Activated CD4-positive, alpha-beta T cell treated with anti-CD3 and anti-CD28 coated beads, Interleukin-2, amount 50 U/mL, for 1 hour (primary cell): ENCODE measurements around the gene SERPINI1.

Source experiments
- DNase-seq: peaks from one replicate; pipeline ENCODE4 v3.0.0-alpha.2; 2020

Gene SERPINI1, protein sequence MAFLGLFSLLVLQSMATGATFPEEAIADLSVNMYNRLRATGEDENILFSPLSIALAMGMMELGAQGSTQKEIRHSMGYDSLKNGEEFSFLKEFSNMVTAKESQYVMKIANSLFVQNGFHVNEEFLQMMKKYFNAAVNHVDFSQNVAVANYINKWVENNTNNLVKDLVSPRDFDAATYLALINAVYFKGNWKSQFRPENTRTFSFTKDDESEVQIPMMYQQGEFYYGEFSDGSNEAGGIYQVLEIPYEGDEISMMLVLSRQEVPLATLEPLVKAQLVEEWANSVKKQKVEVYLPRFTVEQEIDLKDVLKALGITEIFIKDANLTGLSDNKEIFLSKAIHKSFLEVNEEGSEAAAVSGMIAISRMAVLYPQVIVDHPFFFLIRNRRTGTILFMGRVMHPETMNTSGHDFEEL

DNA sequence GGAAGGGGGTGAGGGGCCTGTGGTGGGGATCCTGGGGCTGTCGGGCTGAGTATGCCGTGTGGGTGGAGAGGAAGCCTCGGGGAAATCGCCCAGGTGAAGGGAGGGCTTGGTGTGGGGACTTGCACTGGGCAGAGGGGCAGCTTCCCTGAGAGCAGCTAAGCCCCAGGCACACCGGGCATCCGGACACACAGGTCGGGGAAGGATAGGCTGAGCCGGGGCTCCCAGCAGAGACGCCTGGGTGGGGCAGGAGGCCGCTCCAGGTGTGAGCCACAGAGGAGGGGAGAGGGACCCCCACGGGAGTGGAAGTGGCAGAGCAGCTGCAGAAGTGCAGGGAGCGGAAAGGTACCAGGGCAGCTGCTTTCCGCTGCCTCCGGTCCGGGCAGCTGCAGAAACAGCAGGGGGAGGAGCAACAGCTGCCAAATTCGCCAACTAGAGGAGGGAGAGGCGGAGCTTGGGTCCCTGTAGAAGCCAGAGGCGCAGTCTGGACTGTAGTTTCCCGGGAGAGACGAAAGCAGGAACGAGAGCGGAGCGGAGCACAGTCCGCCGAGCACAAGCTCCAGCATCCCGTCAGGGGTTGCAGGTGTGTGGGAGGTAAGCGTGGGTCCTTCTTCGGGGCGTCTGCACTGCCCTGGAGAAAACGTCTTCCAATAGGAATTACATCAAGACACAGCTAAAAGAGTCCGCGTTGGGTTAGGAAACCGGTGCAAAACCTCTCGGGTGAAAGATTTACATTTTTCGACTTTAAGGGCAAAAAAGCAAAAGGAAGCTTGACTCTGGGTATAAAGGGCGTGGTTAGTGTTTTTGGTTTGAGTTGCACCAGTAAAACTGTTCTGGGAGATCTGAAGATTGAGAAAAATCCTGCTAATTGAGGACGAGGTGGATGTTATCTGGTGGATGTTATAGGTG is at the start of gene SERPINI1:
TSS of gene SERPINI1 (plus strand) at position 489 of the 906 bp plus-strand sequence. CDS start 53,408 bp downstream, outside the sequence.
- DNase-seq, result peak; percentile 65

DNA sequence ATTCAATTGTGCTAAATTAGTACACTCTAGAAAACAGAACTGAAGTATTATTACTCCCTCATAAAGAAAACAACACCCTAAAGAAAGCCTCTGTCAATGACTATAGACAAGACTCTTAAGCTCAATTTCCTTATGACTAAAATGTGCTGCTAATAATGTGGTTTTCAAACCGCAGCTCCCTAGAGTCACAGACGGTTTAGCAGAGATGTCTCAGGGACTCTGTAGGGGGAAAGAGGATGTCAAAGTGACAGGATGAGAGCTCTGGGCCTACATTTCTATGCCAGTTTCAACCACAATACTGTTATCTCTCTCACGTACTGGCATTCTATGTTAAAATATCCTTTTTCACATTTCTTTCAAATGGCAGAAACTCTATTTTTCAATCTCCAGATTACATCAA is 44.2 kb upstream of the SERPINI1 start:
- DNase-seq, result peak; percentile 4

DNA sequence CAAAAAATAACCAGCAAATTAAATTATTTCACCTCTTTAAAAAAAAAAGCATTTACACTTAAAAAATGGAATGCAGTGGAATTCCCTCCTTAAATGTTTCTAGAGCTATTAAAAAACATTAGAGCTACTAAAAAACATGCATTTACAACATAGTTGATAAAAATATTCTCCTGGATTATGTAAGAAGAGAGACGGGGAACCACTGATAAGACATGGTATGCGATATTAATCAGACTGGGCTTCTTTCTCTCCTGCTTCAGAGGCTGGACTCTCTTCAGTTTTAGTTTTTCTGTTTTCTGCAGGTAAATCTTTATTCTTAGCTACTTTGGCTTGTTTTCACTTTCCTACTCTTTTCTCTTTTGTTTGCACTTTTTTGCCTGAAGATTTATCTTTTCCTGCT is 41.4 kb upstream of the SERPINI1 start:
- no peak for DNase-seq

DNA sequence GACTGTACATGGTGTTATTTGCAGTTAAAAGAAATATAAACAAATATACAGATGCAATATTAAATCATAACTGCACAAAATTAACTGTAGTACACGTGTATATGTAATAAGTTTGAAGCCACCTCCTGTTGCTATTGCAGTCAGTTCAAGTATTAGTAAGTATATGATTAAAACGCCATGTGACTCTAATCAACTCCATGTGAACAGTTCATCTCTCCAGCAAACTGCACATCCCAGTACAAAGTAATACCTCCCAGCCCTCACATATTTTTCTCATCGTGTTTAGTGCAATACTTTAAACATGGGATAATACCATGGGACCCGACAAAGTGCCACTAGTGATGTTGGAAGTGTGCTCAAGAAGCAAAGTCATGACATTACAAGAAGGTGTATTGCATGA is 35.5 kb upstream of the SERPINI1 start:
- no peak for DNase-seq

DNA sequence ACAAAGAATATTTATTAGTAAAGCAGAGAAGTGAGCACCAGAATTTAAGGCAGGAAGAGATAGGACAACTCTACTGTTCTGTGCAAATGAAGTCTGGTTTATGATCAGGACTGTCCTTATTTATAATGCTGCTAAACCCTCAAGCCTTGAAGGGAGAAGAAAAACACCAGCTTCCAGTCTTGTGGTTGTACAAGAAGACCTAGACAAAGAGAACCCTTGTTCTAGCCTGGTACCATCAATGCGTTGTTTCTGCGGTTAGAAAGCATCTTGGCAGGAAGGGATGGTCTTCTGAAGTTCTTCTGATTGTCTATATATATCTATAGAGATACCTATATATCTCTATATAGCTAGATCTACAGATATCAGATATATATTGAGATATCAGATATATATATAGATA is 34.6 kb upstream of the SERPINI1 start:
- no peak for DNase-seq

DNA sequence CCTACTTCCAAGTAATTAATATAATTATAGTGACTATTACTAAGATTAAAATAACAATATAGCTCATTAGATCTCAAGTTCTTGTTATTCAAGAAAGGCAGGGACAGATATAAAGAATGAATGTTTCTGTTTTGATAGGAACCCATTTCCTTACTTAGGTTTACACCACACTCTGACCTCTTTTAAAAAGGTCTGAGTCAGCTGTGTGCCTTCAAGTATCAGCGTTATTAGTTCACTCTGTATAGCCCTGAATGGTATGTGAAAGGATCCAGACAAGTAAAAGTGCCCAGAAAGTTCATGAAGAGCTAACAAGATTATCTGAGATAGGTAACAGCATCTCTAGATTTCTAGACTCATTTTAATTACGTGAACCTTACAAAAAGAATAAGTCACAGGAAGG is 29.7 kb upstream of the SERPINI1 start:
- DNase-seq, result no peak

DNA sequence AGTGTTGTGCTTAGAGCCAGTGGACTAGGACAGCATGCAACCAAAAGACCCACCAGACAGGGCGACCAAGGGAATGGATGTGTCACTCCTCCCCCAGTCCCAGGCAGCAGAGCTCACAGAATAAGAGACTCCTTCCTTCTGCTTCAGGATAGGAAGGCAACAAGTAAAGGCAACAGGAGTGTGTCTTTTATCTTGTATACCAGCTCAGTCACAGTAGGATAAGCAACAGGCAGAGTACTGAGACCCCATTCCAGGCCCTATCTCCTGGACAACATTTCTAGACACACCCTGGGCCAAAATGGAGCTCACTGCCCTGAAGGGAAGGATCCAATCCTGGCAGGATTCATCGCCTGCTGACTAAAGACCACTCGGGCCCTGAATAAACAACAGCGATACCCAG is 25.8 kb upstream of the SERPINI1 start:
- DNase-seq, result no peak

DNA sequence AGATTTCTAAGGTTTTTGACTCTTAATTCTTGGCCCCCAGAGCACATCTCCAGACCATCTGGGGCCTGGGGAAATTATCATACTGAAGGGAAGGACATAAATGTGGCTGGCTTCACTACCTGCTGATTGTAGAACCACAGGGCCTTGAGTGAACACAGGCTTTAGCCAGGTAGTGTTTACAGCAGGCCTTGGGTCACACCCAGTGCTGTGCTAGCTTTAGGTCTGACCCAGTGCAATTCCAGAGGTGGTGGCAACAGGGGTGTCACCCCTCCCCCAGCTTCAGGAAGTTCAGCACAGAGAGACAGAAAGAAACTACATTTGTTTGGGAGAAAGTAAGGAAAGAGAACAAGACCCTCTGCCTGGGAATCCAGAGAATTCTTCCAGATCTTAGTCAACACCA is 25.0 kb upstream of the SERPINI1 start:
- no peak for DNase-seq

DNA sequence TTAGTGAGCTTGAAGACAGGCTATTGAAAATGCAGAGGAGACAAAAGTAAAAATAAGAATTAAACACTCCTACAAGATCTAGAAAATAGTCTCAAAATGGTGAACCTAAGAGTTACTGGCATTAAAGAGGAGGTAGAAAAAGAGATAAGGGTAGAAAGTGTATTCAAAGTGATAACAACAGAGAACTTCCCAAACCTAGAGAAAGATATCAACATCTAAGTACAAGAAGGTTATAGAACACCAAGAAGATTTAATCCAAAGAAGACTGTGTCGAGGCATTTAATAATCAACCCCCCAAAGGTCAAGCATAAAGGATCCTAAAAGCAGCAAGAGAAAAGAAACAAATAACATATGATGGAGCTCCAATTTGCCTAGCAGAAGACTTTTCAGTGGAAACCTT is 24.1 kb upstream of the SERPINI1 start:
- no peak for DNase-seq

DNA sequence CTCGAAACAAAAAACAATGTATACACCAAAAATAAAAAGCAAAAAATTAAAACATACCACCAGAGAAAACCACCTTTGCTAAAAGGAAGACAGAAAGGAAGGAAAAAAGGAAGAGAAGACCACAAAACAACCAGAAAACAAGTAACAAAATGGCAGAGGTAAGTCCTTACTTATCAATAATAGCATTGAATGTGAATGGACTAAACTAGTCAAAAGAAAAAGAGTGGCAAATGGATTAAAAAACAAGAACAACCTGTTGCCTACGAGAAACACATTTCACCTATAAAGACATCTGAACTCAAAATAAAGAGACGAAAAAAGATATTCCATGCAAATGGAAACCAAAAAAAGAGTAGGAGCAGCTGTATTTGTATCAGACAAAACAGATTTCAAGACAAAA is 23.1 kb upstream of the SERPINI1 start:
- DNase-seq, result no peak

DNA sequence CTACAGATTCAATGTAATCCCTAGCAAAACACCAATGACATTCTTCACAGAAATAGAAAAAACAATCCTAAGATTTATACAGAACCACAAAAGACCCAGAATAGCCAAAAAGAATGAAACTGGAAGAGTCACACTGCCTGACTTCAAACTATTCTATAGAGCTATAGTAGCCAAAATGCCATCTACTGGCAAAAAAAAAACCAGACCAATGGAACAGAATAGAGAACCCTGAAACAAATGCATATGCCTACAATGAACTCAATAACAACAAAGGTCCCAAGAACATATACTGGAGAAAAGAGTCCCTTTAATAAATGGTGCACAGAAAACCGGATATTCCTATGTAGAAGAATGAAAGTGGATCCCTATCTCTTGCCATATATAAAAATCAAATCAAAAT is 20.6 kb upstream of the SERPINI1 start:
- no peak for DNase-seq

DNA sequence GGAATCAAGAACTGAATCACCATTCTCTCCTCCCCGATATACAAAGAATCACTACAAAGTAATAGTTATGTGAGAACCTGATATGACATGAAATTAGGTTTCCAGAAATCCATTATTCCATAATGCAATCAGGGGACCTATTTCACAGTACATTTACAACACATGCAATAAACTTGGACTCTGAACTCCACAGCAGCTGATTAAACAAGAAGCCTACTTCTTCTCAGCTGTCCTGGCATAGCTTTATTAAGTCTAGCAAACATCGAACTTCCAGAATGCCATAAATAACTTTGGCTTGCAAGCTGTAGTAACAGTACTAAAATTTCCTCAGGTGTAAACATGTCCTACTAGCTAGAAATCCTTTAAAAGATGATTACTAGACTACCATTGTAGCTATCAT is 18.6 kb upstream of the SERPINI1 start:
- no peak for DNase-seq

DNA sequence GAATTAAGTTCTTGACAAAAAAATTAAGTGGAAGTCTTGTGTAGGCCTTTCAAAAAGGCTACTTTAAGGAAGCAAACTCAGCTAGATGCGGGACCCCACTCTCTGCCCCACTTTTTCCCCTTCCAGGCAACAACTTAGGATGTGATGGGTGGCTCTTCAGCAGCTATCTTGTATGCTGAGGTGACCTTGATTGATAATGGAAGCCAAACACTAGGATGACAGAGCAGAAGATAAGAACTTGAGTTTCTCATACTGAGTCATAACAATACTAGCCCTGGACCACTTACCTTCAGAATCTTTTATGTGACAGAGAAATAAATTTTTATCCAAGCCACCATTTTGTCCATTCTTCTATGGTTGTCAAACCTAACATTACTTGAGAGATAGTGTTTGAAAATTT is 16.9 kb upstream of the SERPINI1 start:
- DNase-seq, result no peak

DNA sequence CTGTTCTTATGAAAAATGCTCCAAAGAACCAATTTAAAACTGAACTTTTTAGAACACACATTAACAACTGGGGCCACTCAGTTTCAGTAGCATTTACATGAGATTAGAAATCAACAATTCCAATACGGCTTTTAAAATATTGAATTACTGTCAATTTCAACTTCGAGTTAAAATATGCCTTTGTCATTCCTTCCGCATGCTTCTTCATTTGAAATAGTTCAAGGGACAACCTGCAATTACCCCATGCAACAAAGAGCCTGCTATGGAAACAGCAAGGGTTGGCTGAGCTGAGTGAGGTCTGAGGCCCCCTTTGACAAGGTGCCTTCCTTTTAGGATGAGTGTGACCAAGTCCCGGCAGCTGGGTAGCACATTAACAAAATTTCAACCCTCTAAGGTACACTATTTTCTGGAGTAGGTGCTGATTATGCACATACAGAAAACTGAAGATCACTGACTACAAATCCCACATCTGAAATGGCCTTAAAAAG is 12.5 kb upstream of the SERPINI1 start:
- DNase-seq, result no peak

DNA sequence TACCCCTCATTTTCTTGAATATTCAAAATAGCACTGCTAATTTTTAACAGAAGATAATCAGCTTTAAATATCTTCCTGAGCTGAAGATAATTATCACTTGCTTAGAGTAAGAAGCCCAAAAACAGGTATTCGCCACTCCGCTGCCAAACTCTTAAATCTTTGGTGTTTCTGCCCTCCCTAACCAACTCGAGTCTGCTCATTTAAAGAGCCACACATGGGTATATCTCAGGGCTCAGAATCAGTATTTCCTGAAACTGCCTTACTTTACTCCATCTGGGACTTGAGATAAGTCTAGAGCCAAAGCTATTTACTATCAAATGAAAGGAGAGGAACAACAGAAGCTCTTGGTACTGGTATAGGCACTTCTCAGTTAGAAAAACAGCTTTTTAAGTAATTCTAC is 11.6 kb upstream of the SERPINI1 start:
- no peak for DNase-seq

DNA sequence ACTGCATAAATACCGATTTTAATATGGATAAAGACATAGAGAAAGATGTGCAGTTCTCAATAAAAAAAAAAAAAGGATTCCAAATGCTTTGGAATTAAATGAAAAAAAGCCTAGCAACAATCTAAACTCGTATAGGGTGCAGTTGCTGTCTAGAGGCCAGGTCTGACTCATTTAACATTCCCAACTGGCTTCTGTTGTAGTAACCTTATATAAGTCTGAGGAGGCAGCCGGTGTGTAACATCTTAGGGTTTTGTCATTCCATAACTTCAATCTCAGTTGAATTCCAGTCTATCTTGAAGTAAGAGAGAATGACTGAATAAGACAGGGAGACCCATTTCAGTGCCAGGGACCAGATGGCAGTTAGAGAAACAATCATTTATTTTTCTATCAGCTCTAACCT is 7.3 kb upstream of the SERPINI1 start:
- DNase-seq, result no peak

DNA sequence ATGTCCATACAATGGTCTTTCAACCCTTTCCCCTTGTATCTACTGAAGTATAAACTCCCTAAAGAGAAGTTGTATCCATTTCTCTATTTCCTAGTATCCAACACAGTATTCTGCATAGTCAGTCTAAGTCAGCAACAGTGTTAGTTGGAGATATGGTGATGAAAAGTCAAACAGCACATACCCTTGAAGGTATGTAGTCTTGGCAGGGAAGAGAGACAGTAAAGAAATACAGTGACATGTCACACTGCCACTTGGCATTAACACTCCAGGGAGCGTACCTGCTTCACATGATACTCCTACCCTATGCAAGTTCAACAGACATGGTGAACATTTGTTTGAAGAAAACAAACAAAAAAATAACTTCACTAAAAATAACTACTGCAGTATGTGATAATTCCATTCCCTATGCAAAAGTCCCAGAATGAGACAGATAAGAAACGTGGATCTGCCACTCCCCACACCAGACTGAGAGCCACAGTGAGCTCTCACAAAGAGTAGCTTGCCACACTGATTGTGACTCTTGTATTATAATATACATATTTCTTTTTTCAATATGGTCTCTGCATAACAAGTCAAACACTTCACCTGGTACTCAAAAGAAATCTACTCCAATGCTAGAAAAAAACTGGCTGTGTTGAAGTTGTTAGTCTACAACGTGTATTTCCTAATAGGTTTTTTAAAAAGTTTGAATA is 6.7 kb upstream of the SERPINI1 start:
- no peak for DNase-seq

DNA sequence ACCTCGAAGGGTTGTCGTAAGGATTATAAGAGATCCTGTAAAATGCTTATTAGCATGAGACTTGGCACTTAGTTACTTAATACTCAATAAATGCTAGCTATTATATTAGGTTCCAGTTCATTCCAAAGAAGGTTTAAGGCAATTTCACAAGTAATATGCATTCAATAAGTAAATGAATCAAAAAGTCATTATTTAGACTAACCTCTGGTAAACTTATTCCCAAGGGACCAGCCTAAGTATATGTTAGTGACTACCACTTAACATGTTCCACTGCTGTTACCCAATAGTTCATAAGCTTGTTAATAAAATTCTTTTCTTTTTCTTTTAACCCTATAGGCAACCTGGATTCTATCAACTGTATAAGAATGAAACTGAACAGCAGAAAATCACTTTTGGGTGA is 5.9 kb upstream of the SERPINI1 start:
- no peak for DNase-seq

DNA sequence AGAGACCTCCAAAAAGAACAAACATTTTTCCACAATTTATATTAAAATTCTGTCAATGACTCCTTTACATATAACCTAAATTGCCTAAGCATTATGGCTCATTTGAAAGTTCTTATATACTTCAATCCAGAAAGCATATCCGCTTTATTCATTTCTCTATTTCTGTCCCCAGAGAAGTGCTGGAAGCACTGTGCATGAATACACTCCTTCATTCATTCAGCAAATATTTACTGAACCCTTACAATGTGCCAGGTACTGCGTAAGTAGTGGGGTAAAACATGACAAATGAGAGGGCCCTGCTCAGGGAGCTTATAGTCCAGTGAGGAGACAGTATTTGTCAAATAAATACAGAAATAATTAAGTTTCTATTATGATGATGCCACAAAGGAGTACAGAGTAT is 4.1 kb upstream of the SERPINI1 start:
- no peak for DNase-seq

DNA sequence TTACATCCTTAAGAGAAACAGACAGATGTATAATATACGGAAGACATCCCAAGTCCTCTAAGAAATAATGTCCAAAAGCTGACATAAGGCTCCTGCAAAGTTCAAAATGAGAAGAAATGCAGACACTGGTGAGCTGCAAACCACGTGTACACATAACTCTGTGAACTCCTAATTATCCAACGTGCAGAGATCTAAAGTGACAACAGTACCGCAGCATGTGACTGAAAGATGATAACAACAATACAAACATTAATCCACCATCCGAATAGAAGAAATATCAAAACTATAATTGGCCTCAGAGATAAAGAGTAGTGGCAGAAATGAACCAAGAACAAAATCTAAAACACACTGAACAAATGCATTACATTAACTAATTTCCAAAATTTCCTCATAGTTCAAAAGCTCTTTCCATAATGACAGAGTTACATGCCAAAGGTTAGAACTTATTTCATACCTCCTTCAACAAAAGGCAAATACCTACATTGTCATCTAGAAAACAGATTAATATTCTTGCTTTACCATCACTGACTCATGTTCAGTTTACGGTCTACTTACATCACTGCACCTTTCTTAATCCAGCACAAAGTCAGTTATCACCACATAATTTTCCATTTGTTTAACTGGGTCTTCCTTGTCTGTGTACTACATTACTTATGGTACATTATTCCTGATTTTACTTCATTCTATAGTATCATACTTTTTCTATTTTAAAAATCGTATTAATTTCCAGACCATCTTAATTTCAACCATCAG is 3.0 kb upstream of the SERPINI1 start:
- DNase-seq, result no peak

DNA sequence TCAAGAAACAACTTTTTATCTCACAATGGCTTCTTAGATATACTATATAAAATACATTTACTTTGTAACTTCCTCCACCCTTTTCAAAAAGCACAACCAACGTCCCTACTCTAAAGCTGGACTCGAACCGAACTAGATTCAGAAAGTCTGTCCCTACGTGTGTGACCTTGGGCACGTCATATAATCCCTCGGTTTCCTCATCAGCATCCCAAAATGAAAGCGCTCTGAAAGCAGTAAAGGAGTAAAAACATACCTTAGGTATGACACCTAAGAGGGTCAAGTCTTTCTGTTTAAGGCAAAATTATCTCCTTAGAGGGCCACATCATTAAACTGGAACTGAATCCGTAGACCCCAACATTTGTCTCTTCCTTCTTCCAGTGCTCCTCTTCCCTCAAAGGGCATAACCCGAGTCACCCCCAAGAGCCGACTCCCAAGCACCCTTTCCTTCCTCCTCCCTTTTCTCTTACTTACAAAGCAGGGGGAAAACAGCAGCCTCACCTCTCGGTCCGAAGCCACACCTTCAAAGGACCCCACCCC is 1.5 kb upstream of the SERPINI1 start:
- DNase-seq, result no peak

DNA sequence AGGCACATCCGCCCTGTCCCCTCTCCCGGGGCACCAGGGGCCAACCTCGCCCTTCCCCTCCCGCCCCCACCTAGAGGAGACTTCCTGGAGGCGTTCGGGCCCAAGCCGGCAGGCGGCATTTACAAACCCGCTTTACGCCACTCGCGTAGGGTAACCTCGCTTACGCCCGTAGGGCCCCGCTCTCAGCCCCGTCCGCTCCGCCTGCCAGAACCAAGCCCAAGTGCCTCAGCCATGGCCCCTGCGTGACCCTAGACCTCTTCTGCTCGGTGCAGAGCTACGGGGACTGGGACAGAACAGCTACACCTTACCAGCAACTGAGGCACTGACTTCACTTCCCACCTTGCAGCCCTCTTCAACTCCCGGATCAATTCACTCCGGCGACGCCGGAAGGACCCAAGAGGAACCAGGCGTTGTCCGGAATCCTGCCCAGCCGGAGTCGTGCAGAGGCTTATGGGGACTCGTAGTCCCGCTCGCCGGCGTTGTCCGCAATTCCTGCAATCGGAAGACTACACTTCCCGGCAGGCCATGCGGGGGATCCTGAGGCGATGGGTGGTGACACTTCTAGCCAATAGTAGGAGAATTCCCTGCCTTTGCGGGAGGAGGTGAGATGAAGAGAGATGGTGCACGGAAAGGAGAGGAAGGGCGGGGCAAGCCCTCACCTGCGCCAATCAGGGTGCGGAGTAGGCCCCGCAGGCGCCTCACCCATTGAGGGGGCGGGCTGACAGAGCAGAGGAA is 856 bp upstream of the SERPINI1 start, which contains the start of gene PDCD10:
TSS of gene PDCD10 (minus strand) at position 395 of the 735 bp plus-strand sequence. CDS start 14,735 bp downstream, outside the sequence.
- peak; percentile 96 for DNase-seq
